Neural cell (in vitro differentiated cells): ENCODE measurements around the gene VPREB1. TPM values are rescaled to one million over a fixed set of nuclear protein-coding genes. Genes with fewer than 3 reads are reported as not detected.

Source experiments
- H2AFZ ChIP-seq: fragments of 200-600, 300-800 bp; sonication (generic), shearing (Covaris generic); 2 replicates; pipeline ENCODE4 v1.6.0; 2014; ENCODE audit warnings: low read depth, mild to moderate bottlenecking, antibody characterized with exemption, low read length, moderate library complexity
- H3F3A ChIP-seq: fragments of 200-600 bp; shearing (Covaris generic); 2 replicates; pipeline ENCODE4 v1.6.1; 2016; ENCODE audit warnings: mild to moderate bottlenecking, moderate library complexity, mixed read lengths, antibody characterized with exemption, low read length; ENCODE audit not compliant: insufficient read depth, poor library complexity, severe bottlenecking
- H3K27ac ChIP-seq: fragments of 200-600, 300-800 bp; sonication (generic), shearing (Covaris generic); 2 replicates; pipeline ENCODE4 v1.5.1; 2014; ENCODE audit warnings: mild to moderate bottlenecking, low read length, moderate library complexity
- H3K27me3 ChIP-seq: fragments of 300-800, 200-600 bp; sonication (generic), shearing (Covaris generic); 2 replicates; pipeline ENCODE4 v1.6.0; 2014; ENCODE audit warnings: mild to moderate bottlenecking, low read depth, low read length, moderate library complexity; ENCODE audit not compliant: insufficient read depth
- H3K36me3 ChIP-seq: fragments of 300-800, 200-600 bp; sonication (generic), shearing (Covaris generic); 2 replicates; pipeline ENCODE4 v1.5.1; 2014; ENCODE audit warnings: mild to moderate bottlenecking, antibody characterized with exemption, low read length, moderate library complexity; ENCODE audit not compliant: insufficient read depth
- H3K4me2 ChIP-seq: fragments of 300-800, 200-600 bp; sonication (generic), shearing (Covaris generic); 2 replicates; pipeline ENCODE4 v1.6.0; 2014; ENCODE audit warnings: mild to moderate bottlenecking, low read length
- H3K4me3 ChIP-seq: fragments of 300-800, 200-600 bp; sonication (generic), shearing (Covaris generic); 2 replicates; pipeline ENCODE4 v1.5.1; 2014; ENCODE audit warnings: mild to moderate bottlenecking, low read length, moderate library complexity
- H3K79me2 ChIP-seq: fragments of 200-600 bp; shearing (Covaris generic); replicated peaks from 2 replicates; pipeline ENCODE4 v1.6.0; 2014; ENCODE audit warnings: mild to moderate bottlenecking, low read length, moderate library complexity; ENCODE audit not compliant: insufficient read depth
- H3K9ac ChIP-seq: fragments of 300-800, 200-600 bp; sonication (generic), shearing (Covaris generic); 2 replicates; pipeline ENCODE4 v1.6.1; 2016; ENCODE audit warnings: mild to moderate bottlenecking, low read length, mixed read lengths
- H3K9me2 ChIP-seq: fragments of 200-600 bp; shearing (Covaris generic); 2 replicates; pipeline ENCODE4 v1.6.1; 2016; ENCODE audit warnings: mild to moderate bottlenecking, low read length, mixed read lengths; ENCODE audit not compliant: insufficient read depth
- H3K9me3 ChIP-seq: fragments of 200-600, 300-800 bp; sonication (generic), shearing (Covaris generic); 2 replicates; pipeline ENCODE4 v1.6.1; 2016; ENCODE audit warnings: mild to moderate bottlenecking, mixed run types, low read length, moderate library complexity, mixed read lengths
- H4K20me1 ChIP-seq: fragments of 200-600 bp; shearing (Covaris generic); 2 replicates; pipeline ENCODE4 v1.6.1; 2016; ENCODE audit warnings: mild to moderate bottlenecking, mixed run types; ENCODE audit not compliant: insufficient read depth
- CTCF ChIP-seq: fragments of 450-650 bp; IDR thresholded peaks from 2 replicates; pipeline ENCODE4 v1.5.1; 2014; ENCODE audit warnings: antibody characterized with exemption, mild to moderate bottlenecking, moderate library complexity; ENCODE audit not compliant: poor library complexity, severe bottlenecking
- EP300 ChIP-seq: fragments of 450-650 bp; conservative IDR thresholded peaks from 2 replicates; pipeline ENCODE4 v1.6.1; 2014; ENCODE audit warnings: antibody characterized with exemption, mild to moderate bottlenecking, moderate library complexity; ENCODE audit not compliant: poor library complexity, severe bottlenecking
- EZH2 ChIP-seq: fragments of 200-600, 300-800 bp; shearing (Covaris generic), sonication (generic); IDR thresholded peaks from 2 replicates; pipeline ENCODE4 v1.6.1; 2014; ENCODE audit warnings: antibody characterized with exemption, low read length, borderline replicate concordance, mild to moderate bottlenecking; ENCODE audit not compliant: insufficient read depth, poor library complexity, severe bottlenecking
- MXI1 ChIP-seq: fragments of 450-650 bp; conservative IDR thresholded peaks from 2 replicates; pipeline ENCODE4 v1.6.1; 2014; ENCODE audit warnings: antibody characterized with exemption, mild to moderate bottlenecking; ENCODE audit not compliant: poor library complexity, severe bottlenecking
- POLR2AphosphoS5 ChIP-seq: IDR thresholded peaks from 2 replicates; pipeline ENCODE4 v1.6.1; 2012
- RAD21 ChIP-seq: fragments of 450-650 bp; conservative IDR thresholded peaks from 2 replicates; pipeline ENCODE4 v1.6.1; 2014; ENCODE audit warnings: antibody characterized with exemption, mild to moderate bottlenecking, moderate library complexity
- REST ChIP-seq: IDR thresholded peaks from 2 replicates; pipeline ENCODE4 v1.6.1; 2012; ENCODE audit warnings: borderline replicate concordance
- SMC3 ChIP-seq: fragments of 450-650 bp; conservative IDR thresholded peaks from 2 replicates; pipeline ENCODE4 v1.6.1; 2014; ENCODE audit warnings: antibody characterized with exemption, mild to moderate bottlenecking, moderate library complexity; ENCODE audit not compliant: poor library complexity
- TAF1 ChIP-seq: IDR thresholded peaks from 2 replicates; pipeline ENCODE4 v1.6.1; 2012; ENCODE audit warnings: low read depth
- polyA plus RNA-seq: library from polyadenylated mRNA; depleted of rRNA; stranded (reverse); fragments of >200 nt; gene quantifications from 2 replicates; pipeline ENCODE4 v1.2.3, GENCODE V29; 2014

The VPREB1 gene
- polyA plus RNA-seq, 1 donor from 2014 or later: not detected

GRCh38 chr22:22196833-22197477 is 47.6 kb upstream of the VPREB1 start (continued):
- TF ChIP-seq POLR2AphosphoS5: no peak

- H3F3A ChIP-seq: no peaks in the 10 kb centered on the region
- H3K9ac ChIP-seq: no peak overlapping the region
- no peak overlapping the region for H3K4me2 ChIP-seq
- no peaks in the 10 kb centered on the region for H3K36me3 ChIP-seq
- TF ChIP-seq MXI1: no peak
- no peak for TF ChIP-seq EZH2
- TF ChIP-seq CTCF: no peak
- TF ChIP-seq POLR2AphosphoS5: no peak
- no peak for TF ChIP-seq REST
- no peak for TF ChIP-seq EP300
- no peak for TF ChIP-seq RAD21
- TF ChIP-seq SMC3: no peak
- no peak for TF ChIP-seq TAF1
- no peaks in the 10 kb centered on the region for H3K9me2 ChIP-seq
- no peaks in the 10 kb centered on the region for H3K9me3 ChIP-seq
- no peak overlapping the region for H3K27ac ChIP-seq
- H3K79me2 ChIP-seq: no peaks in the 10 kb centered on the region
- no peaks in the 10 kb centered on the region for H4K20me1 ChIP-seq
- H2AFZ ChIP-seq: no peak overlapping the region
- no peak overlapping the region for H3K4me3 ChIP-seq
- H3K27me3 ChIP-seq: peaks cover 3% of the 10 kb centered on the region
Measured at GRCh38 chr22:22197993-22198402, 46.6 kb upstream of the VPREB1 start.

GRCh38 chr22:22198751-22199150 is 45.8 kb upstream of the VPREB1 start:
- no peaks in the 10 kb centered on the region for H3K9me3 ChIP-seq
- H3F3A ChIP-seq: no peaks in the 10 kb centered on the region
- H3K27ac ChIP-seq: no peak overlapping the region
- peaks cover 3% of the 10 kb centered on the region for H3K27me3 ChIP-seq
- no peak overlapping the region for H3K4me2 ChIP-seq
- no peaks in the 10 kb centered on the region for H3K36me3 ChIP-seq
- no peaks in the 10 kb centered on the region for H3K9me2 ChIP-seq
- no peaks in the 10 kb centered on the region for H3K79me2 ChIP-seq
- no peaks in the 10 kb centered on the region for H4K20me1 ChIP-seq
- H3K9ac ChIP-seq: no peak overlapping the region
- no peak overlapping the region for H2AFZ ChIP-seq
- TF ChIP-seq MXI1 (no peak), RAD21 (no peak), POLR2AphosphoS5 (no peak), EZH2 (no peak), CTCF (no peak), REST (no peak), TAF1 (no peak), SMC3 (no peak), EP300 (no peak)
- H3K4me3 ChIP-seq: no peak overlapping the region
